Nephron (organoid): ENCODE measurements around the gene RNF150.

Experiments
- H3K27ac Mint-ChIP-seq, 3 experiments: 2 replicates each; pipeline ENCODE4 v1.8.0; 2020; ENCODE audit warnings: mixed read lengths in 3 of 3, mild to moderate bottlenecking in 2 of 3, moderate library complexity in 1 of 3
- H3K27me3 Mint-ChIP-seq: 2 replicates; pipeline ENCODE4 v1.8.0; 2021; ENCODE audit warnings: low read depth, mild to moderate bottlenecking, moderate library complexity, mixed read lengths
- H3K36me3 Mint-ChIP-seq: 2 replicates; pipeline ENCODE4 v1.8.0; 2020; ENCODE audit warnings: low read depth, mixed read lengths
- H3K4me1 Mint-ChIP-seq: 2 replicates; pipeline ENCODE4 v1.8.0; 2020; ENCODE audit warnings: mixed read lengths
- H3K4me3 Mint-ChIP-seq, 3 experiments: 2 replicates each; pipeline ENCODE4 v1.8.0; 2020; ENCODE audit warnings: mild to moderate bottlenecking in 3 of 3, mixed read lengths in 3 of 3, moderate library complexity in 2 of 3
- H3K9me3 Mint-ChIP-seq: 2 replicates; pipeline ENCODE4 v1.8.0; 2020; ENCODE audit warnings: mixed read lengths
- CTCF ChIP-seq, 3 experiments: fragments of 200-600 bp; sonication (generic); IDR thresholded peaks; one replicate each; pipeline ENCODE4 v1.5.0; 2021; ENCODE audit warnings: antibody characterized with exemption in 3 of 3; ENCODE audit not compliant: unreplicated experiment in 3 of 3

The RNF150 gene

GRCh38 chr4:141101511-141101910, 31.8 kb downstream of the RNF150 start:
- H3K4me3 Mint-ChIP-seq = no peak overlapping the region
- H3K27me3 Mint-ChIP-seq = no peaks in the 10 kb centered on the region
- no peaks in the 10 kb centered on the region for H3K36me3 Mint-ChIP-seq
- H3K27ac Mint-ChIP-seq = no peak overlapping the region
- H3K9me3 Mint-ChIP-seq = no peaks in the 10 kb centered on the region
- H3K4me1 Mint-ChIP-seq = no peaks in the 10 kb centered on the region
- no peak for TF ChIP-seq CTCF (IDR thresholded peaks at IDR 0.05; ENCODE audit: unreplicated experiment in 3 of 3)

DNA sequence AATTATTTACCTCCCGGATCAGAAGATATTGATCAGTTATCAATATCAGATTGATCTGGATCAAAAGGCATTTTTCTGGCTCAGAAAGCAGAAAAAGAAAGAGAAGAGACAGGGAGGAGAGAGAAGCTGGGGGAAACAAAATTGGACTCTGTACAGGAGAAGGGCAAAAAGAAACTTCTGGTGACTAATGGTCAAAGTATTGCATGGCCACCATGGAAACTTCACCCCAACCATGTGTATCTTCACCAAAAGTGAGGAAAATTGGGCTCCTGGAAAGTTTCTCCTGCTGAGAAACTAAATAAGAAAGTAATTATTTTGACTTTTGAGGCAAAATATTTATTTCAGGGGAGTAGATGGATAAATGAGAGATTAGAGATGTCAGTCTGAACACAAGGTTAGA, 33.9 kb downstream of the RNF150 start:
- TF ChIP-seq CTCF (IDR thresholded peaks at IDR 0.05; ENCODE audit: unreplicated experiment in 3 of 3) = no peak
- Mint-ChIP-seq H3K27ac (no peak overlapping the region), H3K9me3 (peaks cover 5% of the 10 kb centered on the region), H3K4me1 (no peaks in the 10 kb centered on the region), H3K27me3 (no peaks in the 10 kb centered on the region), H3K4me3 (no peak overlapping the region), H3K36me3 (peaks cover 5% of the 10 kb centered on the region)

DNA sequence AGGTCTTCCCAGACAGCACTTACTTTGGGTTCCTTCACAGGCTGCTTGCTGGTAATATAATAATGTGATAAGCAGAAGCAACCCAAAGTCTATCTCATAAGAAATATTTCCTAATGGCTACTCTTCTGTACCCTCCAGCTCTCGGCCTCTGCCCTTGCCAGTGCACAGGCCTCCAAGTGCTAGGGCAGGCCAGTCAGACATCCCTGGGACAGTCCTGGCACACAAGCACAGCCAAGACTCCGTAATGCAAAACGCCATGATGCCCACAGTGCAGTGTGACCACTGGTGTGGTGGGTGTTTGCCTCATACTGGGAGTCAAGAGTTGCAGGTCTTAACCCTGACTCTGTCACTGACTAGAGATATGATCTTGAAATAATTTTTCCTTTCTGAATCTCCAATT, 35.1 kb downstream of the RNF150 start:
- H3K4me1 Mint-ChIP-seq = no peaks in the 10 kb centered on the region
- TF ChIP-seq CTCF (IDR thresholded peaks at IDR 0.05; ENCODE audit: unreplicated experiment in 3 of 3) = no peak

DNA sequence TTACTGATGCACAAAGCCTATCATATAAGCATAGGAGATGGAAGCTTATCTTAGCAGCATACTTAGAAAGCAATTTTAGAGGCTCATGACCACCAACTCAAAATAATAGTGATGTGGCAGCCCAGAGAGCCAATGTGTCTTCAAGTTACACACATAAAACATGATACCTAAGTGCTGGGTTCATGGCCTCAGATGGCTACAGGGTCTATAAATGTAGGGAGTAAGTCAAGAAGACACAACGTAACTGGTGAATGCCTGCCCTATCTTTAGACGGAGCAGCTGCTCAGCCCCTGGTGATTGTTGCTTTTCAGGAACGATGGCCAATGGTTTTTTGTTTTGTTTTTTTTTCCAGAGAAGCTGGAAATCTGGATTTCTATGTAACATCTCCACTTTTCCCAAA, 42.8 kb downstream of the RNF150 start:
- H3K9me3 Mint-ChIP-seq = peaks cover 27% of the 10 kb centered on the region
- H3K27me3 Mint-ChIP-seq = no peaks in the 10 kb centered on the region
- H3K36me3 Mint-ChIP-seq = peaks cover 43% of the 10 kb centered on the region
- no peak for TF ChIP-seq CTCF (IDR thresholded peaks at IDR 0.05; ENCODE audit: unreplicated experiment in 3 of 3)
- peaks cover 9% of the 10 kb centered on the region for H3K4me1 Mint-ChIP-seq
- H3K4me3 Mint-ChIP-seq = no peak overlapping the region
- H3K27ac Mint-ChIP-seq = no peak overlapping the region

More for the DNA sequence above, 35.1 kb downstream of the RNF150 start:
- Mint-ChIP-seq H3K27ac (no peak overlapping the region), H3K9me3 (peaks cover 15% of the 10 kb centered on the region), H3K27me3 (no peaks in the 10 kb centered on the region), H3K4me3 (no peak overlapping the region), H3K36me3 (peaks cover 15% of the 10 kb centered on the region)

DNA sequence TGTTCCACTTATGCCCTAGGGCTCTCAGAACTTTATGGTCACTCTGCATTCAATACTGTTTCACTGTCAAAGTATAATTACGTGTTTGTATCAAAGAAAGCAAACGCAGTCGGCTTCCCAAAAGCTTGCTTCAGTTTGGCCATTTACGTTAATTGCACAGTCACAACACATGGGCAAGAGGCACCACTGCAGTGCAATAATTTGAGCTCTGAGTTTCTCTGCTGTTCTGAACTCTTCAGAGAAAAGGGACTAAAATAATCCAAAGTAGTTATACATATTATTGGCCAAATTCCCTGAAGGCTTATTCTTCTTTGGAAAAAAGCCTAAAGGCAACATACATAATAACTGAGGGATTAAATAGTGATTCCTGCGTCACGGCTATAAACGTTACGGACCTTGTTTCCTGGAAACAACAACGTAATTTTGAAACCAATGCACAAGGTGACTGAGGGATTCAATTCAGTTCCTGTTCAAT, 51.3 kb downstream of the RNF150 start:
- Mint-ChIP-seq H3K4me3 (no peak overlapping the region), H3K4me1 (peaks cover 44% of the 10 kb centered on the region), H3K9me3 (peaks cover 5% of the 10 kb centered on the region)

More for the DNA sequence above, 51.3 kb downstream of the RNF150 start:
- Mint-ChIP-seq H3K27ac (peak overlapping the region in 2 of 3 experiments; percentile 16 to 28), H3K27me3 (no peaks in the 10 kb centered on the region), H3K36me3 (peaks cover 16% of the 10 kb centered on the region)
- no peak for TF ChIP-seq CTCF (IDR thresholded peaks at IDR 0.05; ENCODE audit: unreplicated experiment in 3 of 3)
